ENCODE data around the gene PALD1.
"Not testable (repeated sequence)": the region's sequence is repeated elsewhere in the genome, so short reads cannot be mapped to it uniquely, and the experiment has no call there.

The PALD1 gene

GRCh38 chr10:70578371-70578947 is 99.9 kb downstream of the PALD1 start:
- no peak overlapping the region for H3K4me3 ChIP-seq (replicated peaks; ENCODE audit: insufficient read depth, low read length)
- peak in 1 of 2 experiments; percentile 35 for DNase-seq (ENCODE audit: low read depth in 1 of 2, low spot score in 1 of 2)
- peak overlapping the region; percentile 74 for H3K27ac ChIP-seq (replicated peaks)
- H3K27me3 ChIP-seq (ENCODE audit: insufficient read depth, poor library complexity, severe bottlenecking) = no peaks in the 10 kb centered on the region
- TF ChIP-seq, protein P1, sequence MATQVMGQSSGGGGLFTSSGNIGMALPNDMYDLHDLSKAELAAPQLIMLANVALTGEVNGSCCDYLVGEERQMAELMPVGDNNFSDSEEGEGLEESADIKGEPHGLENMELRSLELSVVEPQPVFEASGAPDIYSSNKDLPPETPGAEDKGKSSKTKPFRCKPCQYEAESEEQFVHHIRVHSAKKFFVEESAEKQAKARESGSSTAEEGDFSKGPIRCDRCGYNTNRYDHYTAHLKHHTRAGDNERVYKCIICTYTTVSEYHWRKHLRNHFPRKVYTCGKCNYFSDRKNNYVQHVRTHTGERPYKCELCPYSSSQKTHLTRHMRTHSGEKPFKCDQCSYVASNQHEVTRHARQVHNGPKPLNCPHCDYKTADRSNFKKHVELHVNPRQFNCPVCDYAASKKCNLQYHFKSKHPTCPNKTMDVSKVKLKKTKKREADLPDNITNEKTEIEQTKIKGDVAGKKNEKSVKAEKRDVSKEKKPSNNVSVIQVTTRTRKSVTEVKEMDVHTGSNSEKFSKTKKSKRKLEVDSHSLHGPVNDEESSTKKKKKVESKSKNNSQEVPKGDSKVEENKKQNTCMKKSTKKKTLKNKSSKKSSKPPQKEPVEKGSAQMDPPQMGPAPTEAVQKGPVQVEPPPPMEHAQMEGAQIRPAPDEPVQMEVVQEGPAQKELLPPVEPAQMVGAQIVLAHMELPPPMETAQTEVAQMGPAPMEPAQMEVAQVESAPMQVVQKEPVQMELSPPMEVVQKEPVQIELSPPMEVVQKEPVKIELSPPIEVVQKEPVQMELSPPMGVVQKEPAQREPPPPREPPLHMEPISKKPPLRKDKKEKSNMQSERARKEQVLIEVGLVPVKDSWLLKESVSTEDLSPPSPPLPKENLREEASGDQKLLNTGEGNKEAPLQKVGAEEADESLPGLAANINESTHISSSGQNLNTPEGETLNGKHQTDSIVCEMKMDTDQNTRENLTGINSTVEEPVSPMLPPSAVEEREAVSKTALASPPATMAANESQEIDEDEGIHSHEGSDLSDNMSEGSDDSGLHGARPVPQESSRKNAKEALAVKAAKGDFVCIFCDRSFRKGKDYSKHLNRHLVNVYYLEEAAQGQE (IDR thresholded peaks at IDR 0.05; ENCODE audit: insufficient replicate concordance, low read depth) = no peak
- TF ChIP-seq POLR2AphosphoS5 (IDR thresholded peaks at IDR 0.05; ENCODE audit: low read depth) (no peak), CTCF (IDR thresholded peaks at IDR 0.05; ENCODE audit: insufficient read depth, low read length) (no peak), GABPA (IDR thresholded peaks at IDR 0.05; ENCODE audit: low read depth) (no peak), SPI1 (IDR thresholded peaks at IDR 0.05; ENCODE audit: borderline replicate concordance, low read depth) (no peak; the same call in 1 of the 2 replicates)

- Histone ChIP-seq H3K4me3 (replicated peaks; ENCODE audit: insufficient read depth, low read length) (no peak overlapping the region), H3K27me3 (ENCODE audit: insufficient read depth, poor library complexity, severe bottlenecking) (no peaks in the 10 kb centered on the region), H3K27ac (replicated peaks) (peak overlapping the region; percentile 74)
- TF ChIP-seq SPI1 (IDR thresholded peaks at IDR 0.05; ENCODE audit: borderline replicate concordance, low read depth) (no peak), GABPA (IDR thresholded peaks at IDR 0.05; ENCODE audit: low read depth) (no peak), CTCF (IDR thresholded peaks at IDR 0.05; ENCODE audit: insufficient read depth, low read length) (no peak), POLR2AphosphoS5 (IDR thresholded peaks at IDR 0.05; ENCODE audit: low read depth) (no peak)
- TF ChIP-seq, protein P1 (IDR thresholded peaks at IDR 0.05; ENCODE audit: insufficient replicate concordance, low read depth) = no peak
- DNase-seq (ENCODE audit: low read depth in 1 of 2, low spot score in 1 of 2) = no peak
Observed at GRCh38 chr10:70579234-70580002, 100.9 kb downstream of the PALD1 start.

DNA sequence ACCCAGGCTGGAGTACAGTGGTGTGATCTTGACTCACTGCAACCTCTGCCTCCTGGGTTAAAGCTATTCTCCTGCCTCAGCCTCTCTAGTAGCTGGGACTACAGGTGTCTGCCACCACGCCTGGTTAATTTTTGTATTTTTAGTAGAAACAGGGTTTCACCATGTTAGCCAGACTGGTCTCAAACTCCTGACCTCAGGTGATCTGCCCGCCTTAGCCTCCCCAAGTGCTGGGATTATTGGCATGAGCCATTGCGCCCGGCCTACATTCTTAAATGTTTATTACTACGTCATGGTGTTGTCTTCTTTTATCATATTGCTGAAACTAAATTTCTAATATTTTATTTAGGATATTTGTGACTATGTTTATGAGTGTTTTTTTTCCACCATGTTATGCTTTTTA is 102.6 kb downstream of the PALD1 start:
- not testable (repeated sequence) for H3K4me3 ChIP-seq (replicated peaks; ENCODE audit: insufficient read depth, low read length); H3K27me3 ChIP-seq (ENCODE audit: insufficient read depth, poor library complexity, severe bottlenecking); H3K27ac ChIP-seq (replicated peaks); DNase-seq (ENCODE audit: low read depth in 1 of 2, low spot score in 1 of 2)

GRCh38 chr10:70582793-70583668 is 104.5 kb downstream of the PALD1 start:
- Histone ChIP-seq H3K27ac (replicated peaks) (no peak overlapping the region), H3K4me3 (replicated peaks; ENCODE audit: insufficient read depth, low read length) (no peak overlapping the region), H3K27me3 (ENCODE audit: insufficient read depth, poor library complexity, severe bottlenecking) (no peaks in the 10 kb centered on the region)
- TF ChIP-seq GABPA (IDR thresholded peaks at IDR 0.05; ENCODE audit: low read depth) = no peak
- TF ChIP-seq, protein P1 (IDR thresholded peaks at IDR 0.05; ENCODE audit: insufficient replicate concordance, low read depth) = no peak
- TF ChIP-seq POLR2AphosphoS5 (IDR thresholded peaks at IDR 0.05; ENCODE audit: low read depth) = no peak
- DNase-seq (ENCODE audit: low read depth in 1 of 2, low spot score in 1 of 2) = no peak

Measured in HL-60 (cell line).